Adrenal gland (tissue), 5 donors: ENCODE measurements around the gene HSD17B3.

Source experiments
- CTCF ChIP-seq, 6 experiments: fragments of 450-650 bp in 4 of 6; fragments of 200-600 bp in 2 of 6; sonication (generic) in 1 of 6; IDR thresholded peaks; 1 replicate in 5 of 6; 2 replicates in 1 of 6; pipeline versions ENCODE4 v1.5.1 to v1.8.0; 2016 to 2021; ENCODE audit warnings: antibody characterized with exemption in 6 of 6, mild to moderate bottlenecking in 2 of 6, moderate library complexity in 1 of 6
- POLR2A ChIP-seq, 2 donors: fragments of 450-650 bp; IDR thresholded peaks; one replicate each; pipeline ENCODE4 v1.6.1; 2017; ENCODE audit warnings: antibody characterized with exemption in 2 of 2, mild to moderate bottlenecking in 2 of 2, moderate library complexity in 1 of 2
- donor health status: DM: no; HTN: no; CAD: no.

GRCh38 chr9:96219900-96220257 lies 82.1 kb downstream of the HSD17B3 start:
- TF ChIP-seq POLR2A (IDR thresholded peaks at IDR 0.05) (no peak), CTCF (IDR thresholded peaks at IDR 0.05) (peak in 1 of 6 experiments; percentile 2)
